HepG2 (cell line): ENCODE measurements around the gene USP43. TPM values are rescaled to one million over a fixed set of nuclear protein-coding genes. Genes with fewer than 3 reads are reported as not detected.

Source experiments
- ATAC-seq: fragments of 200-7000 bp; cut with Tn5 transposase; 3 replicates; pipeline ENCODE4 v1.9.1; 2020; ENCODE audit warnings: mild to moderate bottlenecking, moderate library complexity
- BruUV-seq: library from RNA; stranded (reverse); fragments of 400-500 nt; replicated peaks from 2 replicates; lab custom pipeline; 2021; lab: Mats Ljungman, UMichigan
- CTCF ChIA-PET: fragments of 300-600 bp; formaldehyde crosslinking; extraction: SDS; loops from one replicate; lab custom pipeline; 2021; ENCODE audit warnings: low total read pairs, inconsistent platforms, low intra/inter-chr PET ratio; lab: Yijun Ruan, JAX
- POLR2A ChIA-PET: fragments of 350-600 bp; sonication (Branson Sonifier 250); formaldehyde crosslinking; loops from one replicate; lab custom pipeline; 2020; ENCODE audit warnings: antibody characterized with exemption, inconsistent platforms; lab: Yijun Ruan, JAX
- DNase-seq: peaks from one replicate; pipeline ENCODE4 v3.0.0-alpha.2; 2015; ENCODE audit warnings: low spot score
- FAIRE-seq: peaks from 3 replicates; lab custom pipeline; 2011; peaks lifted over from hg19 to GRCh38; lab: Jason Lieb, UNC
- H2AFZ ChIP-seq: one replicate; pipeline ENCODE4 v1.6.1; 2011; ENCODE audit warnings: low read length, inconsistent platforms
- H3K27ac ChIP-seq: fragments of 300-600 bp; 3 replicates; pipeline ENCODE4 v1.8.0; 2011; ENCODE audit warnings: mixed run types, mild to moderate bottlenecking, mixed read lengths, low read length, inconsistent platforms; ENCODE audit not compliant: insufficient read depth; ENCODE audit errors: extremely low read length
- H3K27me3 ChIP-seq, 2 experiments: fragments of 200-600 bp in 1 of 2; 2 replicates in 1 of 2; 3 replicates in 1 of 2; pipeline versions ENCODE4 v1.6.0 to v1.8.0; 2011; ENCODE audit warnings: low read length in 2 of 2, mild to moderate bottlenecking in 2 of 2, moderate library complexity in 2 of 2, inconsistent platforms in 1 of 2; ENCODE audit not compliant: insufficient read depth in 2 of 2, control insufficient read depth in 1 of 2
- H3K36me3 ChIP-seq, 2 experiments: fragments of 200-600 bp in 1 of 2; replicated peaks in 1 of 2; 2 replicates in 1 of 2; 3 replicates in 1 of 2; pipeline versions ENCODE4 v1.5.1 to v1.8.0; 2011; ENCODE audit warnings: low read length in 2 of 2, inconsistent platforms in 1 of 2; ENCODE audit not compliant: insufficient read depth in 2 of 2, control insufficient read depth in 1 of 2
- H3K4me1 ChIP-seq: 2 replicates; pipeline ENCODE4 v1.5.1; 2012; ENCODE audit warnings: low read length, inconsistent platforms; ENCODE audit not compliant: insufficient read depth
- H3K4me2 ChIP-seq: 2 replicates; pipeline ENCODE4 v1.6.0; 2011; ENCODE audit warnings: low read depth, low read length, inconsistent platforms
- H3K4me3 ChIP-seq, 3 experiments: fragments of 200-600 bp in 1 of 3; sonication (generic), shearing (Covaris generic) in 1 of 3; replicated peaks in 1 of 3; 2 replicates each; pipeline ENCODE4 v1.5.1; 2011 to 2016; ENCODE audit warnings: low read length in 3 of 3, inconsistent platforms in 2 of 3, low read depth in 2 of 3, mild to moderate bottlenecking in 2 of 3, control low read depth in 1 of 3, mixed read lengths in 1 of 3; ENCODE audit not compliant: insufficient read depth in 1 of 3
- H3K79me2 ChIP-seq: one replicate; pipeline ENCODE4 v1.6.1; 2011; ENCODE audit warnings: low read length, inconsistent platforms; ENCODE audit not compliant: insufficient read depth
- H3K9ac ChIP-seq: 2 replicates; pipeline ENCODE4 v1.6.0; 2011; ENCODE audit warnings: mild to moderate bottlenecking, low read depth, low read length, inconsistent platforms; ENCODE audit not compliant: insufficient read depth
- H3K9me3 ChIP-seq: 2 replicates; pipeline ENCODE4 v1.5.1; 2012; ENCODE audit warnings: mild to moderate bottlenecking, low read length
- H4K20me1 ChIP-seq: 2 replicates; pipeline ENCODE4 v1.6.0; 2011; ENCODE audit warnings: inconsistent platforms, mild to moderate bottlenecking, low read length, moderate library complexity; ENCODE audit not compliant: insufficient read depth
- ARHGAP35 ChIP-seq: sonication (generic); formaldehyde crosslinking; IDR thresholded peaks from 2 replicates; pipeline ENCODE4 v1.9.0; 2022; ENCODE audit warnings: mild to moderate bottlenecking, inconsistent platforms, moderate library complexity, missing genetic modification reagents, borderline replicate concordance
- ARNTL ChIP-seq: sonication (generic); formaldehyde crosslinking; IDR thresholded peaks from 2 replicates; pipeline ENCODE4 v1.4.0; 2020; ENCODE audit warnings: mild to moderate bottlenecking, missing genetic modification reagents
- ATRX ChIP-seq: sonication (generic); formaldehyde crosslinking; IDR thresholded peaks from 2 replicates; pipeline ENCODE4 v1.4.0; 2020; ENCODE audit warnings: missing genetic modification reagents, borderline replicate concordance
- BRCA1 ChIP-seq: sonication (generic); formaldehyde crosslinking; IDR thresholded peaks from 2 replicates; pipeline ENCODE4 v1.4.0; 2020; ENCODE audit warnings: missing genetic modification reagents
- FOXJ3 ChIP-seq: sonication (generic); formaldehyde crosslinking; IDR thresholded peaks from 2 replicates; pipeline ENCODE4 v1.4.0; 2020; ENCODE audit warnings: missing genetic modification reagents, mild to moderate bottlenecking, borderline replicate concordance
- GLMP ChIP-seq: sonication (generic); formaldehyde crosslinking; IDR thresholded peaks from 2 replicates; pipeline ENCODE4 v1.9.0; 2021; ENCODE audit warnings: missing genetic modification reagents, mild to moderate bottlenecking, borderline replicate concordance
- MEIS2 ChIP-seq: sonication (generic); formaldehyde crosslinking; IDR thresholded peaks from 2 replicates; pipeline ENCODE4 v1.9.0; 2021; ENCODE audit warnings: mild to moderate bottlenecking, missing genetic modification reagents
- NPAS2 ChIP-seq: sonication (generic); formaldehyde crosslinking; IDR thresholded peaks from 2 replicates; pipeline ENCODE4 v1.8.0; 2022; ENCODE audit warnings: mild to moderate bottlenecking, missing genetic modification reagents, borderline replicate concordance
- PCBP1 ChIP-seq: fragments of 200-400 bp; formaldehyde crosslinking; IDR thresholded peaks from 2 replicates; pipeline ENCODE4 v1.6.1; 2017; ENCODE audit warnings: mild to moderate bottlenecking, low read depth, low read length, borderline replicate concordance
- PHF8 ChIP-seq: sonication (generic); formaldehyde crosslinking; IDR thresholded peaks from 2 replicates; pipeline ENCODE4 v1.5.0; 2020; ENCODE audit warnings: missing genetic modification reagents
- POGZ ChIP-seq: sonication (generic); formaldehyde crosslinking; IDR thresholded peaks from 2 replicates; pipeline ENCODE4 v1.4.0; 2020; ENCODE audit warnings: mild to moderate bottlenecking, missing genetic modification reagents
- RBM22 ChIP-seq: fragments of 200-400 bp; formaldehyde crosslinking; optimal IDR thresholded peaks from 2 replicates; pipeline ENCODE3; 2017; ENCODE audit warnings: mild to moderate bottlenecking, low read length, moderate library complexity
- THYN1 ChIP-seq: sonication (generic); formaldehyde crosslinking; IDR thresholded peaks from 2 replicates; pipeline ENCODE4 v1.8.1; 2023; ENCODE audit warnings: low read depth, mild to moderate bottlenecking, moderate library complexity, missing genetic modification reagents, borderline replicate concordance
- ZKSCAN5 ChIP-seq: sonication (generic); formaldehyde crosslinking; IDR thresholded peaks from 2 replicates; pipeline ENCODE4 v1.5.1; 2020; ENCODE audit warnings: mild to moderate bottlenecking, missing genetic modification reagents
- ZNF367 ChIP-seq: sonication (generic); formaldehyde crosslinking; IDR thresholded peaks from 2 replicates; pipeline ENCODE4 v1.4.0; 2020; ENCODE audit warnings: missing genetic modification reagents, borderline replicate concordance
- ZNF414 ChIP-seq: sonication (generic); formaldehyde crosslinking; IDR thresholded peaks from 2 replicates; pipeline ENCODE4 v1.5.0; 2020; ENCODE audit warnings: missing genetic modification reagents
- ZNF430 ChIP-seq: sonication (generic); formaldehyde crosslinking; IDR thresholded peaks from 2 replicates; pipeline ENCODE4 v1.9.0; 2021; ENCODE audit warnings: mild to moderate bottlenecking, missing genetic modification reagents
- ZNF550 ChIP-seq: sonication (generic); formaldehyde crosslinking; IDR thresholded peaks from 2 replicates; pipeline ENCODE4 v1.4.0; 2020; ENCODE audit warnings: mild to moderate bottlenecking, missing genetic modification reagents, borderline replicate concordance
- ZNF556 ChIP-seq: sonication (generic); formaldehyde crosslinking; IDR thresholded peaks from 2 replicates; pipeline ENCODE4 v1.4.0; 2020; ENCODE audit warnings: mild to moderate bottlenecking, missing genetic modification reagents, borderline replicate concordance
- ZNF597 ChIP-seq: sonication (generic); formaldehyde crosslinking; IDR thresholded peaks from 2 replicates; pipeline ENCODE4 v1.5.0; 2020; ENCODE audit warnings: missing genetic modification reagents
- WGBS: methylation state at CpG from one replicate; pipeline ENCODE4 v1.1.6; 2017; ENCODE audit warnings: low lambda C conversion rate; 5-methylcytosine and 5-hydroxymethylcytosine counted together
- in situ Hi-C: cut with HindIII; loops from 2 replicates; pipeline ENCODE4 v1.10.0; 2017; ENCODE audit warnings: low pct_unique_long_range_greater_than_20kb; ENCODE audit not compliant: extremely low pct_ligation_motif_present
- intact Hi-C: fragments of 100-400 bp; cut with micrococcal nuclease; formaldehyde crosslinking; loops from one replicate; pipeline ENCODE4 v1.10.0; 2022; ENCODE audit not compliant: unreplicated experiment
- polyA plus RNA-seq, 8 experiments: library from polyadenylated mRNA; depleted of rRNA in 3 of 8; stranded (reverse) in 7 of 8; unstranded in 1 of 8; fragments of >200 nt; fragmentation: Illumina TruSeq in 4 of 8; extraction: Trizol in 4 of 8; gene quantifications; 2 replicates each; pipeline versions ENCODE4 v1.2.1 to v1.2.3, GENCODE V29; 2011 to 2016; ENCODE audit warnings: low read depth in 4 of 8, missing spikeins in 1 of 8, mixed read lengths in 1 of 8; ENCODE audit not compliant: insufficient read depth in 1 of 8
- total RNA-seq, 5 experiments: library from RNA; depleted of rRNA; stranded (reverse); fragments of >200 nt; fragmentation: Illumina TruSeq; extraction: Trizol; gene quantifications; 2 replicates each; pipeline ENCODE4 v1.2.3, GENCODE V29; 2016; ENCODE audit warnings: low read depth in 1 of 5

Gene USP43
- total and polyA plus RNA-seq, 2 of the 13 experiments (the other 11 are each of a cell fraction or from before 2014, with no cell fraction given) = 1.6 to 2.2 TPM

- DNase-seq = no peak
- no peaks in the 10 kb centered on the region; a peak in 1 of 5 replicates for H3K27me3 ChIP-seq
- TF ChIP-seq FOXJ3 (CRISPR knock-in tag) = no peak
- TF ChIP-seq POGZ (CRISPR knock-in tag) = no peak
- no peak for TF ChIP-seq ZNF597 (CRISPR knock-in tag)
- no peak for TF ChIP-seq NPAS2 (CRISPR knock-in tag)
- no peak for TF ChIP-seq ZNF556 (CRISPR knock-in tag)
- TF ChIP-seq BRCA1 (CRISPR knock-in tag) = no peak
- no peak for TF ChIP-seq ATRX
- TF ChIP-seq RBM22 = no peak
- TF ChIP-seq GLMP (CRISPR knock-in tag) = no peak
- no peak for TF ChIP-seq MEIS2 (CRISPR knock-in tag)
- TF ChIP-seq THYN1 = no peak
- TF ChIP-seq ARHGAP35 (CRISPR knock-in tag) = no peak
- TF ChIP-seq ZNF414 (CRISPR knock-in tag) = no peak
- no peak for TF ChIP-seq ZNF430 (CRISPR knock-in tag)
- no peak for TF ChIP-seq ZNF550 (CRISPR knock-in tag)
- no peak for TF ChIP-seq ZKSCAN5 (CRISPR knock-in tag)
- no peak for TF ChIP-seq PCBP1
- no peak for TF ChIP-seq ARNTL (CRISPR knock-in tag)
- no peak for TF ChIP-seq PHF8 (CRISPR knock-in tag)
- TF ChIP-seq ZNF367 (CRISPR knock-in tag) = no peak
- TF ChIP-seq, all 625 proteins: peak for 0
- no peak overlapping the region for H2AFZ ChIP-seq
- H3K79me2 ChIP-seq = no peaks in the 10 kb centered on the region
- in situ Hi-C loops (no loop called here), intact Hi-C loops (no loop called here)
- H3K4me1 ChIP-seq = no peaks in the 10 kb centered on the region
- no TSS peak for BruUV-seq
- H4K20me1 ChIP-seq = no peaks in the 10 kb centered on the region
- no peak for FAIRE-seq
- ChIA-PET POLR2A (no interaction called here), CTCF (no interaction called here)
- no peak overlapping the region for H3K4me3 ChIP-seq
- H3K36me3 ChIP-seq = no peaks in the 10 kb centered on the region; a peak in 1 of 5 replicates
- no peaks in the 10 kb centered on the region for H3K9me3 ChIP-seq
- WGBS = 60% methylated on average over 12 of the region's 15 CpGs
- no peak overlapping the region for H3K4me2 ChIP-seq
- H3K9ac ChIP-seq = no peak overlapping the region
- ATAC-seq = no peak
- H3K27ac ChIP-seq = no peak overlapping the region
These were observed 57.8 kb downstream of the USP43 start for GRCh38 chr17:9702914-9703780.
